H9 (cell line): Measurements from ENCODE around the gene SGMS2. TPM values are rescaled to one million over a fixed set of nuclear protein-coding genes. Genes with fewer than 3 reads are reported as not detected.

Experiments used
- DNase-seq: peaks from one replicate; pipeline ENCODE4 v3.0.0-alpha.2; 2017
- H2AFZ ChIP-seq: one replicate; pipeline ENCODE4 v1.6.1; 2013; ENCODE audit warnings: mild to moderate bottlenecking, low read length, control low read depth, moderate library complexity
- H2AK5ac ChIP-seq: 2 replicates; pipeline ENCODE4 v1.6.1; 2013; ENCODE audit warnings: low read length, control low read depth, mixed read lengths; ENCODE audit not compliant: insufficient read length
- H2BK120ac ChIP-seq: one replicate; pipeline ENCODE4 v1.6.1; 2013; ENCODE audit warnings: low read depth, mild to moderate bottlenecking, low read length, control low read depth, inconsistent platforms; ENCODE audit not compliant: poor library complexity, severe bottlenecking
- H2BK12ac ChIP-seq: 2 replicates; pipeline ENCODE4 v1.6.1; 2013; ENCODE audit warnings: low read length, control low read depth, mixed read lengths, low read depth; ENCODE audit not compliant: insufficient read length
- H2BK15ac ChIP-seq: 2 replicates; pipeline ENCODE4 v1.6.1; 2013; ENCODE audit warnings: low read depth, low read length, control low read depth
- H2BK20ac ChIP-seq: one replicate; pipeline ENCODE4 v1.6.1; 2013; ENCODE audit warnings: low read depth, mild to moderate bottlenecking, low read length, control low read depth, inconsistent platforms; ENCODE audit not compliant: poor library complexity, severe bottlenecking
- H2BK5ac ChIP-seq: 2 replicates; pipeline ENCODE4 v1.6.1; 2013; ENCODE audit warnings: low read length, control low read depth, mixed read lengths; ENCODE audit not compliant: insufficient read length
- H3K14ac ChIP-seq: 2 replicates; pipeline ENCODE4 v1.6.1; 2013; ENCODE audit warnings: low read length, control low read depth; ENCODE audit not compliant: insufficient read depth
- H3K18ac ChIP-seq: 2 replicates; pipeline ENCODE4 v1.6.1; 2013; ENCODE audit warnings: low read depth, mild to moderate bottlenecking, mixed read lengths, low read length, control low read depth; ENCODE audit not compliant: insufficient read length
- H3K23ac ChIP-seq: 2 replicates; pipeline ENCODE4 v1.6.1; 2013; ENCODE audit warnings: low read length, control low read depth, mixed read lengths, low read depth; ENCODE audit not compliant: insufficient read length
- H3K23me2 ChIP-seq: 2 replicates; pipeline ENCODE4 v1.6.1; 2013; ENCODE audit warnings: low read depth, mild to moderate bottlenecking, mixed read lengths, low read length, control low read depth; ENCODE audit not compliant: insufficient read length, poor library complexity, severe bottlenecking
- H3K27ac ChIP-seq: 2 replicates; pipeline ENCODE4 v1.5.1; 2013; ENCODE audit warnings: low read length, control low read depth, mixed read lengths, low read depth; ENCODE audit not compliant: insufficient read length
- H3K27me3 ChIP-seq: 2 replicates; pipeline ENCODE4 v1.6.1; 2013; ENCODE audit warnings: low read length, control low read depth, inconsistent platforms; ENCODE audit not compliant: insufficient read depth
- H3K4ac ChIP-seq: 2 replicates; pipeline ENCODE4 v1.6.1; 2013; ENCODE audit warnings: low read depth, mild to moderate bottlenecking, control low read depth, inconsistent platforms, low read length, moderate library complexity
- H3K4me1 ChIP-seq: 2 replicates; pipeline ENCODE4 v1.6.1; 2013; ENCODE audit warnings: low read length, control low read depth, inconsistent platforms; ENCODE audit not compliant: insufficient read depth
- H3K4me2 ChIP-seq: 2 replicates; pipeline ENCODE4 v1.6.1; 2013; ENCODE audit warnings: low read length, control low read depth, mixed read lengths; ENCODE audit not compliant: insufficient read length, insufficient read depth
- H3K56ac ChIP-seq: 2 replicates; pipeline ENCODE4 v1.6.1; 2013; ENCODE audit warnings: low read depth, mild to moderate bottlenecking, mixed read lengths, low read length, control low read depth; ENCODE audit not compliant: insufficient read length
- H3K79me1 ChIP-seq: 2 replicates; pipeline ENCODE4 v1.6.1; 2013; ENCODE audit warnings: low read depth, mild to moderate bottlenecking, moderate library complexity, low read length, control low read depth, inconsistent platforms; ENCODE audit not compliant: insufficient read depth, poor library complexity, severe bottlenecking
- H3K79me2 ChIP-seq: 2 replicates; pipeline ENCODE4 v1.6.1; 2013; ENCODE audit warnings: low read length, control low read depth, inconsistent platforms; ENCODE audit not compliant: insufficient read depth
- H3K9ac ChIP-seq: 2 replicates; pipeline ENCODE4 v1.6.1; 2013; ENCODE audit warnings: low read length, control low read depth, mixed read lengths; ENCODE audit not compliant: insufficient read length; ENCODE audit errors: extremely low read depth
- H3K9me3 ChIP-seq: one replicate; pipeline ENCODE4 v1.6.1; 2013; ENCODE audit warnings: low read depth, low read length, inconsistent platforms; ENCODE audit not compliant: control insufficient read depth
- H3T11ph ChIP-seq: one replicate; pipeline ENCODE4 v1.6.1; 2013; ENCODE audit warnings: mild to moderate bottlenecking, low read length, control low read depth, inconsistent platforms
- H4K20me1 ChIP-seq: one replicate; pipeline ENCODE4 v1.6.1; 2013; ENCODE audit not compliant: control insufficient read depth, insufficient read length, insufficient read depth
- H4K5ac ChIP-seq: 2 replicates; pipeline ENCODE4 v1.6.1; 2013; ENCODE audit warnings: low read depth, mild to moderate bottlenecking, mixed read lengths, low read length, control low read depth; ENCODE audit not compliant: insufficient read length
- H4K8ac ChIP-seq: replicated peaks from 2 replicates; pipeline ENCODE4 v1.6.1; 2013; ENCODE audit warnings: low read length, control low read depth, mixed read lengths, low read depth; ENCODE audit not compliant: insufficient read length
- H4K91ac ChIP-seq: 2 replicates; pipeline ENCODE4 v1.6.1; 2013; ENCODE audit warnings: low read depth, mild to moderate bottlenecking, moderate library complexity, mixed read lengths, low read length, control low read depth; ENCODE audit not compliant: insufficient read length
- H3K27ac Mint-ChIP-seq, 3 experiments: 2 replicates in 2 of 3; 3 replicates in 1 of 3; pipeline ENCODE4 v1.8.0; 2020 to 2021; ENCODE audit warnings: mixed read lengths in 3 of 3, mild to moderate bottlenecking in 1 of 3, moderate library complexity in 1 of 3
- H3K27me3 Mint-ChIP-seq: 2 replicates; pipeline ENCODE4 v1.8.0; 2021; ENCODE audit warnings: low read depth, mild to moderate bottlenecking, moderate library complexity, mixed read lengths
- H3K36me3 Mint-ChIP-seq, 3 experiments: 2 replicates in 2 of 3; 3 replicates in 1 of 3; pipeline ENCODE4 v1.8.0; 2020 to 2021; ENCODE audit warnings: low read depth in 3 of 3, mixed read lengths in 3 of 3; ENCODE audit not compliant: insufficient read depth in 1 of 3
- H3K4me1 Mint-ChIP-seq, 2 experiments: 2 replicates each; pipeline ENCODE4 v1.8.0; 2020; ENCODE audit warnings: mixed read lengths in 2 of 2
- H3K4me3 Mint-ChIP-seq, 2 experiments: 2 replicates in 1 of 2; 3 replicates in 1 of 2; pipeline ENCODE4 v1.8.0; 2020 to 2021; ENCODE audit warnings: mild to moderate bottlenecking in 2 of 2, mixed read lengths in 2 of 2, moderate library complexity in 1 of 2
- H3K9me3 Mint-ChIP-seq, 2 experiments: 2 replicates in 1 of 2; 3 replicates in 1 of 2; pipeline ENCODE4 v1.8.0; 2020; ENCODE audit warnings: mild to moderate bottlenecking in 2 of 2, mixed read lengths in 2 of 2, moderate library complexity in 1 of 2
- WGBS: extraction: QIAGEN DNeasy Blood & Tissue Kit; methylation state at CpG from one replicate; pipeline ENCODE4 v1.1.7; 2013; ENCODE audit warnings: missing lambda C conversion rate, low lambda C conversion rate, mixed read lengths; ENCODE audit not compliant: insufficient read length; ENCODE audit errors: extremely low coverage; 5-methylcytosine and 5-hydroxymethylcytosine counted together
- total RNA-seq: library from RNA; stranded (reverse); gene quantifications from 2 replicates; pipeline ENCODE4 v1.2.1, GENCODE V29; 2021
- TF ChIP-seq, protein P1 (sequence below): fragments of 200-600 bp; sonication (generic); conservative IDR thresholded peaks from 3 replicates; pipeline ENCODE4 v1.8.0; 2021; ENCODE audit warnings: antibody characterized with exemption, mild to moderate bottlenecking

SGMS2 gene
- total RNA-seq, 1 experiment from 2014 or later, result 9.7 TPM

DNA sequence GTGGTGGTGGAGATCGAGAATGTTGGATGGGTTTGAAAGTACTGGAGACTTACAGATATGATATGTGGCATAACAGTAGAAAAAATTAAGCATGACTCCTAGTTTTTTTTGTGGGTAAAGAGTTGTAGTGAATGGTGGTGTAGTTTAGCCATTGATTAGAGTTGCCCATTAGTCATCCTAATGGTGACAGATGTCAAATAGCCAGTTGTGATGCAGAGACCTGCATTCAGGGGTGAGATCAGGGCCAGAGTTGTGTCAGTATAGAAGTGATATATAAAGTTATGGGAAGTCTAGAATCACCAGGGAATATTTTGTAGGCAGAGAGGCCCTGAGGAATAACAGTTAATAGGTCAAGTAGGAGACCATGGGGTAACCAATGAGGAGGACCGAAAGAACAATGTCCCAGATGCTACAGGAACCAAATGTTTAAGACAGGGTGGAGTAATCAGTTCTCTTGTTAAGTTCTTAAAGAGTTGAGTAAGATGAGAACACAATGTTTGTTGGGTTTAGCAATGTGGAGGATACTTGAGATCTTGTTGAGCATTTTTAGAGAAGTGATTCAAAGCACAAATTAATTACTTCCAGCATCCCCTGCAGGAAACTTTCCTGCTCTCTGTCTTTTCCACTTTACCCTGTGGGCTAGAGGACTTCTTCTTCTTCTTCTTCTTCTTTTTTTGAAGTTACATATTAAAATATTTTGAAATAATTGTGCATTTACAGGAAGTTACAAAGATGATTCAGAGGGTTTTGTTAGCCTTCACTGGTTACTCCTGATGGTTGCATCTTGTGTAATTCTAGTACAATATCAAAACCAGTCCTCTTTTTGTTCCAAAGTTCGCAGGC lies 13.3 kb downstream of the SGMS2 start:
- Histone ChIP-seq H2BK15ac (no peak overlapping the region), H3K4me2 (no peak overlapping the region), H4K20me1 (no peaks in the 10 kb centered on the region), H2AK5ac (no peak overlapping the region), H3K18ac (no peak overlapping the region), H3K56ac (no peak overlapping the region), H2BK20ac (no peak overlapping the region), H3T11ph (no peak overlapping the region), H3K4me1 (no peaks in the 10 kb centered on the region), H4K5ac (no peak overlapping the region), H2BK5ac (no peak overlapping the region), H3K27me3 (no peaks in the 10 kb centered on the region), H3K79me2 (no peaks in the 10 kb centered on the region), H3K14ac (no peak overlapping the region), H2BK12ac (no peak overlapping the region), H4K91ac (no peak overlapping the region), H3K9ac (no peak overlapping the region), H3K23ac (no peak overlapping the region), H2BK120ac (no peak overlapping the region), H3K79me1 (no peaks in the 10 kb centered on the region), H3K4ac (no peak overlapping the region), H3K23me2 (no peaks in the 10 kb centered on the region), H3K27ac (no peak overlapping the region), H3K9me3 (no peaks in the 10 kb centered on the region), H2AFZ (no peak overlapping the region), H4K8ac (no peak overlapping the region)
- Mint-ChIP-seq H3K4me1 (peaks cover under 1 to 2% of the 10 kb centered on the region in 2 experiments), H3K27ac (no peak overlapping the region), H3K36me3 (peaks cover 3 to 8% (median 3%) of the 10 kb centered on the region in 3 experiments; a peak in 6 of 7 replicates), H3K9me3 (peaks cover 2 to 4% of the 10 kb centered on the region in 2 experiments; a peak in 4 of 5 replicates), H3K4me3 (no peak overlapping the region), H3K27me3 (no peaks in the 10 kb centered on the region; the same call in 1 of the 2 replicates)
- TF ChIP-seq, protein P1, sequence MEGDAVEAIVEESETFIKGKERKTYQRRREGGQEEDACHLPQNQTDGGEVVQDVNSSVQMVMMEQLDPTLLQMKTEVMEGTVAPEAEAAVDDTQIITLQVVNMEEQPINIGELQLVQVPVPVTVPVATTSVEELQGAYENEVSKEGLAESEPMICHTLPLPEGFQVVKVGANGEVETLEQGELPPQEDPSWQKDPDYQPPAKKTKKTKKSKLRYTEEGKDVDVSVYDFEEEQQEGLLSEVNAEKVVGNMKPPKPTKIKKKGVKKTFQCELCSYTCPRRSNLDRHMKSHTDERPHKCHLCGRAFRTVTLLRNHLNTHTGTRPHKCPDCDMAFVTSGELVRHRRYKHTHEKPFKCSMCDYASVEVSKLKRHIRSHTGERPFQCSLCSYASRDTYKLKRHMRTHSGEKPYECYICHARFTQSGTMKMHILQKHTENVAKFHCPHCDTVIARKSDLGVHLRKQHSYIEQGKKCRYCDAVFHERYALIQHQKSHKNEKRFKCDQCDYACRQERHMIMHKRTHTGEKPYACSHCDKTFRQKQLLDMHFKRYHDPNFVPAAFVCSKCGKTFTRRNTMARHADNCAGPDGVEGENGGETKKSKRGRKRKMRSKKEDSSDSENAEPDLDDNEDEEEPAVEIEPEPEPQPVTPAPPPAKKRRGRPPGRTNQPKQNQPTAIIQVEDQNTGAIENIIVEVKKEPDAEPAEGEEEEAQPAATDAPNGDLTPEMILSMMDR, result no peak
- DNase-seq, result no peak
- 100% methylated on average over 1 of the region's 3 CpGs for whole genome bisulfite sequencing
